Naive thymus-derived CD4-positive, alpha-beta T cell (primary cell): Measurements from ENCODE around the gene GAL3ST1. TPM values are rescaled to one million over a fixed set of nuclear protein-coding genes. Genes with fewer than 3 reads are reported as not detected.

Experiments used
- ATAC-seq: fragments of 150-1000 bp; cut with Tn5 transposase; 2 replicates; pipeline ENCODE4 v1.10.0; 2021; ENCODE audit warnings: mild to moderate bottlenecking, moderate library complexity
- CTCF ChIA-PET: fragments of 350-600 bp; sonication (Branson Sonifier 250); formaldehyde crosslinking; loops from one replicate; lab custom pipeline; 2021; ENCODE audit warnings: antibody characterized with exemption; lab: Charles Lee
- POLR2A ChIA-PET: fragments of 350-600 bp; sonication (Branson Sonifier 250); formaldehyde crosslinking; loops from one replicate; lab custom pipeline; 2021; ENCODE audit warnings: antibody characterized with exemption, inconsistent platforms; lab: Charles Lee
- DNase-seq, 9 donors: peaks; one replicate each; pipeline versions ENCODE4 v3.0.0 to v3.0.0-alpha.2; 2020 to 2022; ENCODE audit warnings: mixed read lengths in 1 of 9
- H3K27ac ChIP-seq: one replicate; pipeline ENCODE4 v1.7.0; 2013; ENCODE audit warnings: mild to moderate bottlenecking, low read depth, low read length, moderate library complexity
- H3K27me3 ChIP-seq, 2 donors: one replicate each; pipeline ENCODE4 v1.7.0; 2013; ENCODE audit warnings: low read length in 2 of 2, mild to moderate bottlenecking in 2 of 2, moderate library complexity in 2 of 2; ENCODE audit not compliant: control insufficient read depth in 2 of 2, insufficient read depth in 2 of 2
- H3K36me3 ChIP-seq, 3 experiments: 1 replicate in 2 of 3; 2 replicates in 1 of 3; pipeline ENCODE4 v1.7.0; 2013; ENCODE audit warnings: low read length in 3 of 3, mild to moderate bottlenecking in 3 of 3, moderate library complexity in 1 of 3; ENCODE audit not compliant: insufficient read depth in 3 of 3, control insufficient read depth in 2 of 3
- H3K4me1 ChIP-seq, 2 donors: one replicate each; pipeline ENCODE4 v1.7.0; 2013; ENCODE audit warnings: low read length in 2 of 2, mild to moderate bottlenecking in 2 of 2, moderate library complexity in 1 of 2; ENCODE audit not compliant: control insufficient read depth in 2 of 2, insufficient read depth in 2 of 2
- H3K4me3 ChIP-seq: 2 replicates; pipeline ENCODE4 v1.7.0; 2013; ENCODE audit warnings: mild to moderate bottlenecking, low read length
- H3K9me3 ChIP-seq, 3 experiments: 1 replicate in 2 of 3; 2 replicates in 1 of 3; pipeline ENCODE4 v1.7.0; 2013; ENCODE audit warnings: low read length in 3 of 3; ENCODE audit not compliant: control insufficient read depth in 2 of 3
- H3K27ac Mint-ChIP-seq, 9 donors: one replicate each; pipeline ENCODE4 v1.8.0; 2020 to 2022; ENCODE audit warnings: mixed read lengths in 9 of 9, mild to moderate bottlenecking in 8 of 9, moderate library complexity in 5 of 9, inconsistent platforms in 2 of 9
- H3K27me3 Mint-ChIP-seq, 5 donors: one replicate each; pipeline ENCODE4 v1.8.0; 2021 to 2022; ENCODE audit warnings: mixed read lengths in 5 of 5, mild to moderate bottlenecking in 1 of 5
- H3K36me3 Mint-ChIP-seq, 5 donors: one replicate each; pipeline ENCODE4 v1.8.0; 2020 to 2022; ENCODE audit warnings: mixed read lengths in 5 of 5, mild to moderate bottlenecking in 3 of 5, inconsistent platforms in 1 of 5
- H3K4me1 Mint-ChIP-seq, 7 donors: one replicate each; pipeline ENCODE4 v1.8.0; 2020 to 2022; ENCODE audit warnings: mixed read lengths in 7 of 7, mild to moderate bottlenecking in 3 of 7, inconsistent platforms in 1 of 7
- H3K4me3 Mint-ChIP-seq, 10 donors: one replicate each; pipeline ENCODE4 v1.8.0; 2020 to 2022; ENCODE audit warnings: mild to moderate bottlenecking in 10 of 10, mixed read lengths in 10 of 10, moderate library complexity in 6 of 10, inconsistent platforms in 2 of 10
- H3K9me3 Mint-ChIP-seq, 11 donors: one replicate each; pipeline ENCODE4 v1.8.0; 2020 to 2022; ENCODE audit warnings: mixed read lengths in 11 of 11, mild to moderate bottlenecking in 4 of 11, inconsistent platforms in 1 of 11, moderate library complexity in 1 of 11
- intact Hi-C, 2 donors: fragments of 100-400 bp; cut with micrococcal nuclease; formaldehyde crosslinking; loops; one replicate each; pipeline ENCODE4 v1.15.1; 2023
- polyA plus RNA-seq, 2 donors: library from polyadenylated mRNA; unstranded; fragments of 300-500 nt; fragmentation: Illumina TruSeq; gene quantifications; one replicate each; pipeline ENCODE4 v1.2.3, GENCODE V29; 2021
- total RNA-seq, 6 experiments: library from RNA in 5 of 6; stranded (reverse) in 5 of 6; gene quantifications; 1 replicate in 5 of 6; 2 replicates in 1 of 6; pipeline ENCODE4 v1.2.3 and lab custom pipeline; 2021 to 2026

GAL3ST1 gene
- total and polyA plus RNA-seq, 7 experiments from 2014 or later: 0.21 to 4.8 (median 2.4) TPM; not detected in 2

DNA sequence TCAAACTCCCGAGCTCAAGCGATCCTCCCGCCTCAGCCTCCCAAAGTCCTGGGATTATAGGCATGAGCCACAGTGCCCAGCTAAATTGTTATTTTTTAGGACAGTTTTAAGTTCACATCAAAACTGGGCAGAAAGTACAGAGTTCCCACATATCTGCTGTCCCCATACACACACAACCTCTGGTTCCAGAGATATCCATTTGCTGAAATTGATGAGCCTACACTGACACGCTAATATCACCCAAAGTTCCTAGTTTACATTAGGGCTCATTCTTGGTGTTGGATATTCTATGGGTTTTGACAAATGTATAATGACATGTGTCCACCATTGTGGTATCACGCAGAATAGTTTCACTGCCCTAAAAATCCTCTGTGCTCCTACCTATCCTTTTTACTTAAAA is 66.2 kb downstream of the GAL3ST1 start:
- no peak overlapping the region for H3K4me3 ChIP-seq
- ATAC-seq (no peak), DNase-seq (no peak)
- no peaks in the 10 kb centered on the region for H3K9me3 ChIP-seq
- peaks cover 0 to 6% of the 10 kb centered on the region in 2 donors for H3K27me3 ChIP-seq
- Mint-ChIP-seq H3K9me3 (peaks cover 0 to 6% (median 0%) of the 10 kb centered on the region in 11 donors), H3K27me3 (peaks cover 18 to 36% (median 22%) of the 10 kb centered on the region in 5 donors), H3K4me1 (peaks cover 0 to 5% (median 0%) of the 10 kb centered on the region in 7 donors), H3K27ac (no peak overlapping the region), H3K36me3 (no peaks in the 10 kb centered on the region), H3K4me3 (no peak overlapping the region)
- no peaks in the 10 kb centered on the region for H3K4me1 ChIP-seq
- ChIA-PET POLR2A (no interaction called here), CTCF (interaction anchor here (0.6 to 0.7 kb wide), 2 partner anchors 20 to 45 kb away, joined by 3 read pairs; no protein-coding TSS in a partner anchor)
- no peaks in the 10 kb centered on the region for H3K36me3 ChIP-seq
- H3K27ac ChIP-seq: no peak overlapping the region
- intact Hi-C loops: no loop called here

DNA sequence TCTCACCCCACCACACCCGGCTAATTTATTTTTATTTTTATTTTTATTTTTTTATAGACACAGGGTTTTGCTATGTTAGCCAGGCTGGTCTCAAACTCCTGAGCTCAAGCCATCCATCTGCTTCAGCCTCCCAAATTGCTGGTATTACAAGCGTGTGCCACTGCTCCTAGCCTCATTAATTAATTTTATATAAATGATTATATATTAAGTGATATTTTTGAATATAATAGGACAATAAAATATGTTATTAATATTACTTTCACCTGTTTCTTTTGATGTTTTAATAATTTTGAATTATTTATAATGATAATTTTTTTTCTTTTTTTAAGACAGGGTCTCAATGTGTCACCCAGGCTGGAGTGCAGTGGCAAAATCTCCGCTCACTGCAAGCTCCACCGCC is 66.8 kb downstream of the GAL3ST1 start:
- Mint-ChIP-seq H3K36me3 (no peaks in the 10 kb centered on the region), H3K4me3 (no peak overlapping the region), H3K9me3 (peaks cover 0 to 6% (median 0%) of the 10 kb centered on the region in 11 donors), H3K27me3 (peaks cover 18 to 36% (median 22%) of the 10 kb centered on the region in 5 donors), H3K27ac (no peak overlapping the region), H3K4me1 (peaks cover 0 to 5% (median 0%) of the 10 kb centered on the region in 7 donors)
- intact Hi-C loops: no loop called here
- no peaks in the 10 kb centered on the region for H3K4me1 ChIP-seq
- peaks cover 0 to 6% of the 10 kb centered on the region in 2 donors for H3K27me3 ChIP-seq
- no peak overlapping the region for H3K4me3 ChIP-seq
- ATAC-seq (no peak), DNase-seq (no peak)
- POLR2A ChIA-PET: no interaction called here
- CTCF ChIA-PET: interaction anchor here (0.7 kb wide), 1 partner anchor 19 kb away, joined by 3 read pairs; no protein-coding TSS in a partner anchor
- no peaks in the 10 kb centered on the region for H3K36me3 ChIP-seq
- H3K27ac ChIP-seq: no peak overlapping the region
- H3K9me3 ChIP-seq: no peaks in the 10 kb centered on the region

DNA sequence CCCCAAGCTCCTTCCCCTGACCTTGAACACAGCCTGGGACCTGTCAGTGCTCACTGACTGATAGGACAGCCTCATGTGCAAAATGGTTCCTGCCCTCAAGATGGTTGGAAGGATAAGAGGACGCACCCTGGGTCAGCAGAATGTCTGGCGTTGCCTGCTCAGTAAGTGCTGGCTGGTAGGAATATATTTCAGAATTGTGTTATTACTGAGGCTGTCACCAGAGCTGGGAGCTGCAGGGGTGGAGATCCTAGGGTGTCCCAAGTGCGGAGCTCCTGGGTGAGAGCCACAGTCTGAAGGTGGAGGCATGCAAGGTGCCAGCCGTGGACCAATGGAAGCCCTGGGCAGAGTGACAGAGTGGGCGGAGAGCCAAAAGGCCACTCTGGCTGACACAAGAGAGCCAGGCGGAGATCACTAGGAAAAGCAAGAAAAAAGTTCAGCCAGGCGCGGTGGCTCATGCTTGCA is 67.9 kb downstream of the GAL3ST1 start:
- no peak overlapping the region for H3K4me3 Mint-ChIP-seq
- H3K36me3 Mint-ChIP-seq: no peaks in the 10 kb centered on the region
- intact Hi-C loops: no loop called here
- H3K4me1 Mint-ChIP-seq: peaks cover 0 to 5% (median 0%) of the 10 kb centered on the region in 7 donors
- ChIA-PET CTCF (no interaction called here), POLR2A (no interaction called here)
- H3K9me3 Mint-ChIP-seq: peaks cover 0 to 6% (median 0%) of the 10 kb centered on the region in 11 donors
- Histone ChIP-seq H3K36me3 (no peaks in the 10 kb centered on the region), H3K27ac (no peak overlapping the region), H3K4me1 (no peaks in the 10 kb centered on the region), H3K9me3 (no peaks in the 10 kb centered on the region), H3K4me3 (no peak overlapping the region), H3K27me3 (peaks cover 0 to 6% of the 10 kb centered on the region in 2 donors)
- ATAC-seq (no peak), DNase-seq (no peak)
- H3K27me3 Mint-ChIP-seq: peaks cover 18 to 36% (median 23%) of the 10 kb centered on the region in 5 donors
- H3K27ac Mint-ChIP-seq: no peak overlapping the region

Other genes with a start within 250 kb of the GAL3ST1 start
- gene TBC1D10A, start 247.7 kb downstream of the GAL3ST1 start, total RNA-seq: 10 to 100 TPM; 47.2 to 73.8 (median 70.9) TPM
- 10 to 100 TPM; 62.6 to 84.7 TPM for gene TBC1D10A, start 247.7 kb downstream of the GAL3ST1 start, polyA plus RNA-seq
- gene SF3A1, start 217.8 kb downstream of the GAL3ST1 start, total RNA-seq: 100 to 1,000 TPM; 267 to 341 (median 284) TPM
- gene SF3A1, start 217.8 kb downstream of the GAL3ST1 start, polyA plus RNA-seq: 100 to 1,000 TPM in 1 of 2 donors, 10 to 100 TPM in 1; 83.2 to 115 TPM
- 1 to 10 TPM; 1.8 to 6.9 (median 3.2) TPM for gene CCDC157, start 217.7 kb downstream of the GAL3ST1 start, total RNA-seq
- gene CCDC157, start 217.7 kb downstream of the GAL3ST1 start, polyA plus RNA-seq: 1 to 10 TPM; 1.4 to 2.1 TPM
- 10 to 100 TPM in 1 of 5 experiments, 1 to 10 TPM in 4; 4.3 to 10.8 (median 5.3) TPM for gene RNF215, start 187.3 kb downstream of the GAL3ST1 start, total RNA-seq
- gene RNF215, start 187.3 kb downstream of the GAL3ST1 start, polyA plus RNA-seq: 1 to 10 TPM in 1 of 2 donors, under 1 TPM in 1; 0.08 to 1.1 TPM
- 100 to 1,000 TPM in 1 of 5 experiments, 10 to 100 TPM in 4; 10.7 to 147 (median 16.5) TPM for gene SEC14L2, start 177.6 kb downstream of the GAL3ST1 start, total RNA-seq
- gene SEC14L2, start 177.6 kb downstream of the GAL3ST1 start, polyA plus RNA-seq: 10 to 100 TPM; 12.7 to 20.7 TPM
- gene MTFP1, start 148.9 kb downstream of the GAL3ST1 start, total RNA-seq: 10 to 100 TPM; 10.2 to 68.2 (median 23.6) TPM
- gene MTFP1, start 148.9 kb downstream of the GAL3ST1 start, polyA plus RNA-seq: 10 to 100 TPM; 26.7 to 30.4 TPM
- gene SEC14L3, start 102.6 kb downstream of the GAL3ST1 start, total RNA-seq: not detected
- not detected for gene SEC14L3, start 102.6 kb downstream of the GAL3ST1 start, polyA plus RNA-seq
- not detected for gene SEC14L4, start 69.0 kb downstream of the GAL3ST1 start, total RNA-seq
- gene SEC14L4, start 69.0 kb downstream of the GAL3ST1 start, polyA plus RNA-seq: not detected
- gene SEC14L6, start 27.9 kb downstream of the GAL3ST1 start, total RNA-seq: not detected
- gene SEC14L6, start 27.9 kb downstream of the GAL3ST1 start, polyA plus RNA-seq: not detected
- gene PES1, start 17.2 kb upstream of the GAL3ST1 start, total RNA-seq: 10 to 100 TPM; 40.6 to 84.2 (median 56.3) TPM
- 10 to 100 TPM; 34.6 to 62.3 TPM for gene PES1, start 17.2 kb upstream of the GAL3ST1 start, polyA plus RNA-seq
- gene TCN2, start 32.5 kb upstream of the GAL3ST1 start, total RNA-seq: 1 to 10 TPM in 3 of 5 experiments, under 1 TPM in 2; 0.57 to 8.9 (median 1.3) TPM
- under 1 TPM; 0.69 to 0.79 TPM for gene TCN2, start 32.5 kb upstream of the GAL3ST1 start, polyA plus RNA-seq
- gene SLC35E4, start 61.1 kb upstream of the GAL3ST1 start, total RNA-seq: 1 to 10 TPM; 2.0 to 5.2 (median 3.4) TPM
- gene SLC35E4, start 61.1 kb upstream of the GAL3ST1 start, polyA plus RNA-seq: 1 to 10 TPM in 1 of 2 donors, under 1 TPM in 1; 0.85 to 1.9 TPM
- 10 to 100 TPM in 4 of 5 experiments, 1 to 10 TPM in 1; 7.4 to 18.5 (median 14.1) TPM for gene DUSP18, start 93.2 kb upstream of the GAL3ST1 start, total RNA-seq
- 10 to 100 TPM in 1 of 2 donors, 1 to 10 TPM in 1; 7.4 to 12.2 TPM for gene DUSP18, start 93.2 kb upstream of the GAL3ST1 start, polyA plus RNA-seq
- 1 to 10 TPM; 1.2 to 2.7 (median 2.2) TPM for gene OSBP2, start 120.2 kb upstream of the GAL3ST1 start, total RNA-seq
- under 1 TPM; 0.37 to 0.56 TPM for gene OSBP2, start 120.2 kb upstream of the GAL3ST1 start, polyA plus RNA-seq